Measurements from ENCODE around the gene SLC16A7. TPM values are rescaled to one million over a fixed set of nuclear protein-coding genes. Genes with fewer than 3 reads are reported as not detected.

Gene SLC16A7
- total RNA-seq, 1 donor from 2014 or later: 11.2 TPM

GRCh38 chr12:59811991-59812390, 216.2 kb downstream of the SLC16A7 start:
- Mint-ChIP-seq H3K36me3 (ENCODE audit: unreplicated experiment) (no peaks in the 10 kb centered on the region), H3K27me3 (ENCODE audit: unreplicated experiment) (no peaks in the 10 kb centered on the region), H3K9me3 (ENCODE audit: unreplicated experiment) (no peaks in the 10 kb centered on the region), H3K4me3 (ENCODE audit: unreplicated experiment) (no peak overlapping the region), H3K4me1 (ENCODE audit: low read depth, unreplicated experiment) (no peaks in the 10 kb centered on the region), H3K27ac (ENCODE audit: unreplicated experiment) (no peak overlapping the region)
- DNase-seq: no peak
- TF ChIP-seq, protein P1, sequence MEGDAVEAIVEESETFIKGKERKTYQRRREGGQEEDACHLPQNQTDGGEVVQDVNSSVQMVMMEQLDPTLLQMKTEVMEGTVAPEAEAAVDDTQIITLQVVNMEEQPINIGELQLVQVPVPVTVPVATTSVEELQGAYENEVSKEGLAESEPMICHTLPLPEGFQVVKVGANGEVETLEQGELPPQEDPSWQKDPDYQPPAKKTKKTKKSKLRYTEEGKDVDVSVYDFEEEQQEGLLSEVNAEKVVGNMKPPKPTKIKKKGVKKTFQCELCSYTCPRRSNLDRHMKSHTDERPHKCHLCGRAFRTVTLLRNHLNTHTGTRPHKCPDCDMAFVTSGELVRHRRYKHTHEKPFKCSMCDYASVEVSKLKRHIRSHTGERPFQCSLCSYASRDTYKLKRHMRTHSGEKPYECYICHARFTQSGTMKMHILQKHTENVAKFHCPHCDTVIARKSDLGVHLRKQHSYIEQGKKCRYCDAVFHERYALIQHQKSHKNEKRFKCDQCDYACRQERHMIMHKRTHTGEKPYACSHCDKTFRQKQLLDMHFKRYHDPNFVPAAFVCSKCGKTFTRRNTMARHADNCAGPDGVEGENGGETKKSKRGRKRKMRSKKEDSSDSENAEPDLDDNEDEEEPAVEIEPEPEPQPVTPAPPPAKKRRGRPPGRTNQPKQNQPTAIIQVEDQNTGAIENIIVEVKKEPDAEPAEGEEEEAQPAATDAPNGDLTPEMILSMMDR (IDR thresholded peaks at IDR 0.05; ENCODE audit: partially characterized antibody, unreplicated experiment): no peak

- Mint-ChIP-seq H3K27me3 (ENCODE audit: unreplicated experiment) (no peaks in the 10 kb centered on the region), H3K36me3 (ENCODE audit: unreplicated experiment) (no peaks in the 10 kb centered on the region), H3K27ac (ENCODE audit: unreplicated experiment) (no peak overlapping the region), H3K4me1 (ENCODE audit: low read depth, unreplicated experiment) (no peaks in the 10 kb centered on the region), H3K4me3 (ENCODE audit: unreplicated experiment) (no peak overlapping the region), H3K9me3 (ENCODE audit: unreplicated experiment) (no peaks in the 10 kb centered on the region)
- TF ChIP-seq, protein P1 (IDR thresholded peaks at IDR 0.05; ENCODE audit: partially characterized antibody, unreplicated experiment): no peak
- DNase-seq: no peak
These were observed 216.9 kb downstream of the SLC16A7 start for GRCh38 chr12:59812716-59813115.

DNA sequence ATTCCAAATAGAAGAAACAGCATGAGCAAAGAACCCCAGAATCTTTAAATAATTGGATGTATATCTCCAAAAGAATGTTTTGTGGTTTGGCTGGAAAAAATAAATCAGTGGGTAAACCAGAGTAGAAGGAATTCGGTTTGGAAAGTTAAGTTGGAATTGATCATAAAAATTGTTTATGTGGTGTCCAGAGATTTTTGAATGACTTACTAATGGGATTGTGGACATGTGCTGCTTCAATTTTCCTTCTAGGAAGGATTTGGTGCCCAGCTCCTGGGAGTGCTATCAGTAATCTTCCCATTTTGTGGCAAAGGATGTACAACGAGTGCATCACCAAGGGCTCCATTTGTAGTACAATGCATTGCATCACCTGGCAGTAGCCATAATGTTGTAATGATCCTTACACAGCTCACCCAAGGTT, 224.8 kb downstream of the SLC16A7 start:
- TF ChIP-seq, protein P1 (IDR thresholded peaks at IDR 0.05; ENCODE audit: partially characterized antibody, unreplicated experiment): no peak
- Mint-ChIP-seq H3K27me3 (ENCODE audit: unreplicated experiment) (no peaks in the 10 kb centered on the region), H3K27ac (ENCODE audit: unreplicated experiment) (no peak overlapping the region), H3K36me3 (ENCODE audit: unreplicated experiment) (no peaks in the 10 kb centered on the region), H3K9me3 (ENCODE audit: unreplicated experiment) (no peaks in the 10 kb centered on the region), H3K4me3 (ENCODE audit: unreplicated experiment) (no peak overlapping the region), H3K4me1 (ENCODE audit: low read depth, unreplicated experiment) (no peaks in the 10 kb centered on the region)
- no peak for DNase-seq

- Mint-ChIP-seq H3K4me3 (ENCODE audit: unreplicated experiment) (no peak overlapping the region), H3K27ac (ENCODE audit: unreplicated experiment) (no peak overlapping the region), H3K9me3 (ENCODE audit: unreplicated experiment) (no peaks in the 10 kb centered on the region), H3K4me1 (ENCODE audit: low read depth, unreplicated experiment) (no peaks in the 10 kb centered on the region), H3K27me3 (ENCODE audit: unreplicated experiment) (no peaks in the 10 kb centered on the region), H3K36me3 (ENCODE audit: unreplicated experiment) (no peaks in the 10 kb centered on the region)
- no peak for DNase-seq
- TF ChIP-seq, protein P1 (IDR thresholded peaks at IDR 0.05; ENCODE audit: partially characterized antibody, unreplicated experiment): no peak
These were observed 227.7 kb downstream of the SLC16A7 start for GRCh38 chr12:59823567-59823966.

DNA sequence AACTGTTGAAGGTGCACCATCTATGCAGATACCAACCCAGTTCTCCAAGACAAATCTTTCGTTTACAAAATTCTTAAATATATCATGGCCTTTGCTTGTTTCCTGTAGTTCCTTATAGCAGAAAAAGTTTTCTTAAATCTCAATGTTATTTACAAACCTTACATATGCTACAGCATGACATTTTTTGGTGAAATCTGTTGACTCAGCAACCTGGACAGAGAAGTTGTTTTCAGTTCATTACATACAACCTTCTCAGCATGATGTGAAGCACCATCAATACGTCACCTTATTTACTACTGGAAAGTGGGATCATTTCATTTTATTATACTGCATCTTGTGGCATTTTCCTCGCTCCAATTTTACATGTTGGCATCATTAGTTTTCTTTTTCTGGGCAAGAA, 231.9 kb downstream of the SLC16A7 start:
- DNase-seq: no peak
- Mint-ChIP-seq H3K4me3 (ENCODE audit: unreplicated experiment) (no peak overlapping the region), H3K36me3 (ENCODE audit: unreplicated experiment) (no peaks in the 10 kb centered on the region), H3K4me1 (ENCODE audit: low read depth, unreplicated experiment) (no peaks in the 10 kb centered on the region), H3K27ac (ENCODE audit: unreplicated experiment) (no peak overlapping the region), H3K27me3 (ENCODE audit: unreplicated experiment) (no peaks in the 10 kb centered on the region), H3K9me3 (ENCODE audit: unreplicated experiment) (no peaks in the 10 kb centered on the region)
- TF ChIP-seq, protein P1 (IDR thresholded peaks at IDR 0.05; ENCODE audit: partially characterized antibody, unreplicated experiment): no peak
